ENCODE results near the gene HLA-DQB1. TPM values are rescaled to one million over a fixed set of nuclear protein-coding genes. Genes with fewer than 3 reads are reported as not detected.

Gene HLA-DQB1
- total RNA-seq (2021; fragmentation: NEBNext Ultra II Directional; extraction: Animal tissue kit (Norgen Biotek cat#: 25700)) (1.2 and 1.4 TPM in 2 replicates), polyA plus RNA-seq (2011; rRNA removed) (5.2 and 5.5 TPM in 2 replicates), polyA minus RNA-seq (2011; rRNA and poly(A)+ RNA removed) (1.4 and 1.5 TPM in 2 replicates)
- 3.2 TPM for polyA plus RNA-seq (2011; cell fraction: cytosol; rRNA removed)
- 3.9 TPM for polyA plus RNA-seq (2011; cell fraction: nucleus; rRNA removed)
- 0.30 to 3.8 TPM (median 2.3 TPM) in 4 replicates for polyA plus RNA-seq (2012, experiment 1 of 2)
- 1.2 TPM for polyA plus RNA-seq (2012, experiment 2 of 2)
- polyA plus RNA-seq (2013, experiment 1 of 2): 2.0 TPM
- polyA plus RNA-seq (2013, experiment 2 of 2): 1.9 TPM
- 4.3 TPM for polyA minus RNA-seq (2011; cell fraction: cytosol; rRNA and poly(A)+ RNA removed)
- polyA minus RNA-seq (2011; cell fraction: nucleus; rRNA and poly(A)+ RNA removed): 0.70 TPM
- long read RNA-seq, experiment 1, partial matches to known transcripts: 1 of 1 reads
- long read RNA-seq, experiment 1, other reads (novel, unspliced or antisense): 0 of 1 reads
- long read RNA-seq, experiment 2, partial matches to known transcripts: 0 of 1 reads
- long read RNA-seq, experiment 2, other reads (novel, unspliced or antisense): 0 of 1 reads

- no peak within 1 kb of the TSS for H2BK5ac ChIP-seq (ENCODE audit: low read depth, low read length)
- POLR2A ChIA-PET (ENCODE audit: partially characterized antibody): interaction anchor here (0.6 to 1.2 kb wide), 2 partner anchors 119 to 480 kb away, joined by 3 read pairs; no protein-coding TSS in a partner anchor
- CTCF ChIA-PET (ENCODE audit: partially characterized antibody): interaction anchor here (0.8 kb wide), 1 partner anchor 34 kb away, joined by 3 read pairs; no protein-coding TSS in a partner anchor
- H3K23ac ChIP-seq (ENCODE audit: insufficient read length): no peak within 1 kb of the TSS
- H3K9ac ChIP-seq (replicated peaks in 1 of 4; ENCODE audit: extremely low read depth in 1 of 4, low read depth in 3 of 4, low read length in 3 of 4): no peak within 1 kb of the TSS
- H3K27me3 ChIP-seq (replicated peaks in 1 of 4; ENCODE audit: control insufficient read depth in 3 of 4, extremely low read depth in 1 of 4, insufficient read depth in 3 of 4, low read length in 3 of 4): peaks cover 0 to 14% (median 5%) of the 10 kb centered on the region in 4 experiments; a peak in 3 of 7 replicates
- H2BK20ac ChIP-seq (ENCODE audit: low read length): no peak within 1 kb of the TSS
- H3K79me1 ChIP-seq (ENCODE audit: low read depth, low read length): no peaks in the 10 kb centered on the region
- no peak for DNase-seq (ENCODE audit: low read depth in 1 of 2, low spot score in 2 of 2)
- peak within 1 kb of the TSS; percentile 31 to 38; a peak in 3 of 4 replicates for H3K4me2 ChIP-seq (ENCODE audit: insufficient read depth in 1 of 2, low read depth in 2 of 2, low read length in 2 of 2)
- H3K4me3 ChIP-seq (ENCODE audit: extremely low read depth in 1 of 4, insufficient read depth in 2 of 4, low read depth in 3 of 4, low read length in 4 of 4): peak within 1 kb of the TSS; percentile 21 to 47 (median 32); a peak in 4 of 8 replicates
- H2AFZ ChIP-seq (ENCODE audit: low read length): no peak within 1 kb of the TSS; the same call in 1 of the 2 replicates
- H4K20me1 ChIP-seq (replicated peaks in 1 of 2; ENCODE audit: control insufficient read depth in 1 of 2, insufficient read depth in 2 of 2, low read length in 2 of 2): no peaks in the 10 kb centered on the region
- H3K4ac ChIP-seq (replicated peaks; ENCODE audit: insufficient read length, low read depth, low read length): no peak within 1 kb of the TSS
- H2AK5ac ChIP-seq (ENCODE audit: low read depth, low read length): no peak within 1 kb of the TSS
- H3K27ac ChIP-seq (ENCODE audit: low read depth, low read length): no peak within 1 kb of the TSS
- no peak within 1 kb of the TSS for H2BK12ac ChIP-seq (ENCODE audit: low read depth, low read length)
- H2BK120ac ChIP-seq (replicated peaks; ENCODE audit: low read depth, low read length): no peak within 1 kb of the TSS
- peak; percentile 62 for FAIRE-seq
- WGBS, 2 experiments (ENCODE audit: extremely low coverage in 1 of 2, insufficient coverage in 1 of 2, insufficient read length in 1 of 2, insufficient replicate concordance in 2 of 2, low coverage in 1 of 2, low lambda C conversion rate in 2 of 2, missing lambda C conversion rate in 1 of 2): 37% methylated on average over 16 of the region's 16 CpGs; no CpG with 5 or more reads in 1 of the 2 experiments
- H3K23me2 ChIP-seq (ENCODE audit: low read depth, low read length): no peaks in the 10 kb centered on the region
- H3K18ac ChIP-seq (ENCODE audit: extremely low read depth, low read length): no peak within 1 kb of the TSS
- no peak within 1 kb of the TSS for H4K91ac ChIP-seq (replicated peaks; ENCODE audit: insufficient read length, low read length)
- H3K4me1 ChIP-seq (replicated peaks in 1 of 4; ENCODE audit: control insufficient read depth in 3 of 4, insufficient read depth in 4 of 4, low read length in 3 of 4): no peaks in the 10 kb centered on the region; a peak in 1 of 7 replicates
- H3K14ac ChIP-seq (ENCODE audit: insufficient read length): no peak within 1 kb of the TSS
- H4K5ac ChIP-seq (ENCODE audit: insufficient read length, low read depth, low read length): no peak within 1 kb of the TSS
- H2BK15ac ChIP-seq (ENCODE audit: low read length): no peak within 1 kb of the TSS
- H3K36me3 ChIP-seq (ENCODE audit: control insufficient read depth in 2 of 4, insufficient read depth in 4 of 4, low read length in 3 of 4): no peaks in the 10 kb centered on the region
- no peaks in the 10 kb centered on the region for H3K79me2 ChIP-seq (ENCODE audit: control insufficient read depth in 1 of 2, insufficient read depth in 2 of 2, low read length in 2 of 2)
- no peak within 1 kb of the TSS for H4K8ac ChIP-seq (ENCODE audit: extremely low read depth, insufficient read depth, low read length)
- no peak within 1 kb of the TSS for H3K56ac ChIP-seq (replicated peaks; ENCODE audit: insufficient read length, low read depth, low read length)
- H3K9me3 ChIP-seq (ENCODE audit: insufficient read depth in 2 of 2, low read depth in 1 of 2, low read length in 1 of 2): peaks cover under 1 to 5% of the 10 kb centered on the region in 2 experiments; a peak in 1 of 4 replicates
Measured at GRCh38 chr6:32666420-32667300, at the start of gene HLA-DQB1. TSS of gene HLA-DQB1 (minus strand) at chr6:32666657. CDS start at chr6:32666607, 50 bp downstream.

Data from H1 (cell line).